A673 (cell line): ENCODE measurements around the gene ABHD6. TPM values are rescaled to one million over a fixed set of nuclear protein-coding genes. Genes with fewer than 3 reads are reported as not detected.

Source experiments
- BruUV-seq: library from RNA; stranded (reverse); fragments of 400-500 nt; replicated peaks from 2 replicates; lab custom pipeline; 2021; lab: Mats Ljungman, UMichigan
- CTCF ChIA-PET: fragments of 300-600 bp; sonication (Branson Sonifier 250); formaldehyde crosslinking; loops from one replicate; lab custom pipeline; 2022; ENCODE audit warnings: antibody characterized with exemption; lab: Charles Lee
- POLR2A ChIA-PET: fragments of 300-600 bp; sonication (Branson Sonifier 250); formaldehyde crosslinking; loops from one replicate; lab custom pipeline; 2022; ENCODE audit warnings: antibody characterized with exemption; ENCODE audit not compliant: low non-redundant PET; lab: Charles Lee
- DNase-seq: peaks from one replicate; pipeline ENCODE4 v3.0.0-alpha.2; 2015; ENCODE audit warnings: low spot score
- H3K27ac ChIP-seq: fragments of 200-600 bp; sonication (generic); 2 replicates; pipeline ENCODE4 v1.5.1; 2016; ENCODE audit warnings: mixed run types, low read depth, mild to moderate bottlenecking, mixed read lengths, antibody characterized with exemption, low read length; ENCODE audit not compliant: poor library complexity, severe bottlenecking
- H3K27me3 ChIP-seq: fragments of 200-600 bp; sonication (generic); replicated peaks from 2 replicates; pipeline ENCODE4 v1.6.1; 2017; ENCODE audit warnings: mixed run types, low read depth, mild to moderate bottlenecking, mixed read lengths, antibody characterized with exemption, low read length; ENCODE audit not compliant: insufficient read depth, poor library complexity
- H3K36me3 ChIP-seq: fragments of 200-600 bp; sonication (generic); 2 replicates; pipeline ENCODE4 v1.6.1; 2016; ENCODE audit warnings: mixed run types, mild to moderate bottlenecking, mixed read lengths, antibody characterized with exemption, low read length; ENCODE audit not compliant: insufficient read depth, poor library complexity, severe bottlenecking
- H3K4me1 ChIP-seq: fragments of 200-600 bp; sonication (generic); 2 replicates; pipeline ENCODE4 v1.6.1; 2017; ENCODE audit warnings: mixed run types, mild to moderate bottlenecking, mixed read lengths, antibody characterized with exemption, low read length; ENCODE audit not compliant: insufficient read depth, poor library complexity, severe bottlenecking
- H3K4me3 ChIP-seq: fragments of 200-600 bp; sonication (generic); 2 replicates; pipeline ENCODE4 v1.5.1; 2016; ENCODE audit warnings: low read depth, mixed run types, mild to moderate bottlenecking, mixed read lengths, low read length; ENCODE audit not compliant: poor library complexity, severe bottlenecking
- H3K9me3 ChIP-seq: fragments of 200-600 bp; sonication (generic); 2 replicates; pipeline ENCODE4 v1.6.1; 2016; ENCODE audit warnings: mixed run types, low read depth, mild to moderate bottlenecking, mixed read lengths, antibody characterized with exemption, low read length; ENCODE audit not compliant: poor library complexity, severe bottlenecking
- EZH2 ChIP-seq: fragments of 200-600 bp; sonication (generic); IDR thresholded peaks from 2 replicates; pipeline ENCODE4 v1.6.1; 2017; ENCODE audit warnings: borderline replicate concordance, low read depth, mild to moderate bottlenecking, mixed read lengths, antibody characterized with exemption, low read length; ENCODE audit not compliant: poor library complexity, severe bottlenecking
- intact Hi-C: fragments of 100-400 bp; cut with micrococcal nuclease; formaldehyde crosslinking; loops from one replicate; pipeline ENCODE4 v1.10.0; 2022; ENCODE audit not compliant: unreplicated experiment
- total RNA-seq: library from RNA; stranded (reverse); gene quantifications from 2 replicates; pipeline ENCODE4 v1.2.3, GENCODE V29; 2021
- TF ChIP-seq, protein P1 (sequence below): fragments of 300-800, 200-600 bp; sonication (generic); conservative IDR thresholded peaks from 2 replicates; pipeline ENCODE4 v1.5.1; 2017; ENCODE audit warnings: low read depth, mild to moderate bottlenecking, antibody characterized with exemption, low read length, moderate library complexity, mixed read lengths

The ABHD6 gene
- total RNA-seq, 1 experiment from 2014 or later = 155 TPM

DNA sequence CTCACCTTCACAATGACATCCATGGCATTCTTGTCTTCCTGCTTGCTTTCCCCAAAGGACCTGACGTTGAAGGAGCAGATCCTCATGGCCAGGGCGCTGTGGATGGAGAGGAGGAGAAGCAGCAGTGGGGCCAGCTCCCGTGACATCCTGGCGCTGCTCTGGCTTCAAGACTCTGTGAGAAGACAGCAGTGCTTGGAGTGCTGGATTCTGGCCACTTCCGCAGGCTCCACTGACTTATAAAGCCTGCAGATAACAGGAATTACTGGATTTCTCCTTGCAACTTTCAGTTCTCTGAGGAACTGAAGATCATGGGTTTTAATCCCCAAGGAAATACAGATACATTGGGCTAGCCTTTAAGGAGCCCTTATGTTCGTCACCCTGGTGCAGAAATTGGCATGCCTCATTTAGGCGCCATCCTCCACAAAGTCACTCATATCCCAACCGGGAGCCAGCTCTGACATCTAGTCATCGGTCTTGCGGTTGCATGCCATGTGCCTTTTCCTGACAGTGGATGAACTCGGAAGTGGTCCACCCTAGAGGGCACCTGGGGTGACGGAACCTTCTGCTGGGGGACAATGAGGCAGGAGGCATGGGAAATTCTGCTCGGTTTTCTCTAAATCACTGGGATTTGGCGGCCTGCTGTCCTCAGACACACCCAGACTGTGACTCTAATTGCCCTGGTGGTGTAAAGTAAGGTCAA is 26.7 kb upstream of the ABHD6 start, which contains the start of gene DNASE1L3:
TSS of gene DNASE1L3 (minus strand) at position 212 of the 700 bp plus-strand sequence. CDS start at position 146, 66 bp downstream.
- no peaks in the 10 kb centered on the region for H3K4me1 ChIP-seq
- no peak for TF ChIP-seq EZH2
- TF ChIP-seq, protein P1, sequence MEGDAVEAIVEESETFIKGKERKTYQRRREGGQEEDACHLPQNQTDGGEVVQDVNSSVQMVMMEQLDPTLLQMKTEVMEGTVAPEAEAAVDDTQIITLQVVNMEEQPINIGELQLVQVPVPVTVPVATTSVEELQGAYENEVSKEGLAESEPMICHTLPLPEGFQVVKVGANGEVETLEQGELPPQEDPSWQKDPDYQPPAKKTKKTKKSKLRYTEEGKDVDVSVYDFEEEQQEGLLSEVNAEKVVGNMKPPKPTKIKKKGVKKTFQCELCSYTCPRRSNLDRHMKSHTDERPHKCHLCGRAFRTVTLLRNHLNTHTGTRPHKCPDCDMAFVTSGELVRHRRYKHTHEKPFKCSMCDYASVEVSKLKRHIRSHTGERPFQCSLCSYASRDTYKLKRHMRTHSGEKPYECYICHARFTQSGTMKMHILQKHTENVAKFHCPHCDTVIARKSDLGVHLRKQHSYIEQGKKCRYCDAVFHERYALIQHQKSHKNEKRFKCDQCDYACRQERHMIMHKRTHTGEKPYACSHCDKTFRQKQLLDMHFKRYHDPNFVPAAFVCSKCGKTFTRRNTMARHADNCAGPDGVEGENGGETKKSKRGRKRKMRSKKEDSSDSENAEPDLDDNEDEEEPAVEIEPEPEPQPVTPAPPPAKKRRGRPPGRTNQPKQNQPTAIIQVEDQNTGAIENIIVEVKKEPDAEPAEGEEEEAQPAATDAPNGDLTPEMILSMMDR = no peak
- CTCF ChIA-PET = no interaction called here
- H3K36me3 ChIP-seq = no peaks in the 10 kb centered on the region
- H3K27me3 ChIP-seq = no peaks in the 10 kb centered on the region
- no peaks in the 10 kb centered on the region for H3K9me3 ChIP-seq
- DNase-seq = no peak
- H3K4me3 ChIP-seq = no peak within 1 kb of the TSS
- intact Hi-C loops = no loop called here
- POLR2A ChIA-PET = no interaction called here
- BruUV-seq = no TSS peak
- H3K27ac ChIP-seq = no peak within 1 kb of the TSS

DNA sequence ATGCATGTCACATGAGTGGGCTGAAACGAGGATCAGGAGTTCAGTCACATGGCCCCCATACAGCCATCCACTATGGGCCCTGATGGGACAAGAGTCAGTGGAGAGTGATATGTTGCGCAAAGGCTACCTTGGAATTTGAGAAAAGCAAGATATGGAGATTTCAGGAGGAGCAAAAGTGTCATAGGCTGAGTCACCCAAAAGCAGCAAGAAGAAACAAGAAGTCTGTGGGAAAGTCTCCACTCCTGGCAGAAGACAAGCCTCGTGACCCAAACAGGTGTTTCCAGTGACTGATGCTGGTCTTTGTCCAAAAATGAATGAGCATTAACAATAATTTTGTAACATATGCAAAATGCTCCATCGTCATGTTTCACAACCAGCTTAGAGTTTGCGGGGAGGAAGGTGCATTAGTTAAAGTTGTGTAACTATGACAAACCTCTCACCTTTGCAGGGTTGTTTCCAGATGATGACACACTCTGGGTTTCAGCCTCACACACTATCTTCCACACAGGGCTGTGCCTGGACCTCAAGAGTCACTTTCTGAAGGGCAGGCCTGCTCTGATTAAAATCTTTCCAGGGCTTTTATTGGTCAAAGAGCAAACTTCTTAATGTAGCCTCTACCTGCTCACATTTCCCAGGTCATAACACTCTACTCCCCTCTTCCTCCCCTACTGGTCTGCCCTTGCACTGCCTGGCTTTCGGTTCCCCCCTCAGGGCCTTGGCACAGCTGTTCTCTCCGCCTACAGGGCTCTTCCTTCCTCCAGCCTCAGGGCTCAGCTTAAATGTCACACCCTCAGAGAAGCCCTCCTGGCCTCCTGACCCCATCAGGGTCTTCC is 22.9 kb upstream of the ABHD6 start:
- no peak overlapping the region for H3K4me3 ChIP-seq
- H3K4me1 ChIP-seq = peaks cover 6% of the 10 kb centered on the region
- BruUV-seq = no TSS peak
- H3K9me3 ChIP-seq = no peaks in the 10 kb centered on the region
- no peak overlapping the region for H3K27ac ChIP-seq
- CTCF ChIA-PET = no interaction called here
- no peak for DNase-seq
- intact Hi-C loops = no loop called here
- H3K27me3 ChIP-seq = no peaks in the 10 kb centered on the region
- TF ChIP-seq, protein P1 = no peak
- no peak for TF ChIP-seq EZH2
- no peaks in the 10 kb centered on the region for H3K36me3 ChIP-seq
- POLR2A ChIA-PET = no interaction called here

DNA sequence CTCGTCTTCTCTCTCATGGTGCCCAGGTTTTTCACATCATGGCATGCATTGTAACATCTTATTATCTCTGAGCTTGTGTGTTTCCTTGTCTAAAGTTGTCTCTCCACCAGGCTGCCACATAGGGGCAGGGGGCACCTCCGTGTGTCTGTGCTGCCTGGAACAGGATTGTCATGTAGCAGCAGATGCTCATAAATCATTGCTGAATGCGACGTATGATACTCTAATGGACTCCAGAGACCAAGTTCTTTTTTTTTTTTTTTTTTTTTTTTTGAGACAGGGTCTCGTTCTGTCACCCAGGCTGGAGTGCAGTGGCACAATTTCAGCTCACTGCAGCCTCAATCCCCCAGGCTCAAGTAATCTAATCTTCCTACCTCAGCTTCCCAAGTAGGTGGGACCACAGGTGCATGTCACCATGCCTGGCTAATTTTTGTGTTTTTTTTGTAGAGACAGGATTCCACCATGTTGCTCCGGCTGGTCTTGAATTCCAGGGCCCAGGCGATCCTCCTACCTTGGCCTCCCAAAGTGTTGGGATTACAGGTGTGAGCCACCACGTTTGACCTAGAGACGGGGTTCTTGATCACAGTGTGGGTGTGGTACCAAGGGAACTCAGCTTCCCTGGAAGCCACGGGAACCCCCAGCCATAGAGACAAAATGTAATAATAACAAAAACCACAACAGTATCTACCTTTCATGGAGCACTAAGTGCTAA is 22.1 kb upstream of the ABHD6 start:
- POLR2A ChIA-PET = no interaction called here
- Histone ChIP-seq H3K27me3 (no peaks in the 10 kb centered on the region), H3K36me3 (no peaks in the 10 kb centered on the region), H3K27ac (no peak overlapping the region), H3K4me3 (no peak overlapping the region), H3K4me1 (peaks cover 6% of the 10 kb centered on the region), H3K9me3 (no peaks in the 10 kb centered on the region)
- TF ChIP-seq EZH2 = no peak
- TF ChIP-seq, protein P1 = no peak
- intact Hi-C loops = no loop called here
- CTCF ChIA-PET = no interaction called here
- DNase-seq = no peak
- no TSS peak for BruUV-seq
